H1 (cell line): ENCODE results near the gene DET1. TPM values are rescaled to one million over a fixed set of nuclear protein-coding genes. Genes with fewer than 3 reads are reported as not detected.

Experiments used
- CTCF ChIA-PET: fragments of 300-600 bp; sonication (Branson Sonifier 250); formaldehyde crosslinking; loops from one replicate; lab custom pipeline; 2021; ENCODE audit not compliant: partially characterized antibody; lab: Charles Lee
- POLR2A ChIA-PET: fragments of 300-600 bp; sonication (Branson Sonifier 250); formaldehyde crosslinking; loops from one replicate; lab custom pipeline; 2021; ENCODE audit warnings: inconsistent platforms; ENCODE audit not compliant: partially characterized antibody; lab: Charles Lee
- DNase-seq, 2 experiments: peaks; one replicate each; pipeline versions ENCODE4 v3.0.0 to v3.0.0-alpha.2; 2010 to 2022; ENCODE audit warnings: low spot score in 2 of 2, low read depth in 1 of 2, mixed read lengths in 1 of 2
- FAIRE-seq: peaks from 2 replicates; lab custom pipeline; 2011; peaks lifted over from hg19 to GRCh38; lab: Jason Lieb, UNC
- H2AFZ ChIP-seq: 2 replicates; pipeline ENCODE4 v1.8.1; 2012; ENCODE audit warnings: low read length, inconsistent platforms
- H2AK5ac ChIP-seq: 2 replicates; pipeline ENCODE4 v1.6.1; 2013; ENCODE audit warnings: low read depth, low read length
- H2BK120ac ChIP-seq: replicated peaks from 2 replicates; pipeline ENCODE3; 2013; ENCODE audit warnings: low read depth, low read length, inconsistent platforms
- H2BK12ac ChIP-seq: 2 replicates; pipeline ENCODE4 v1.6.1; 2013; ENCODE audit warnings: low read depth, low read length
- H2BK15ac ChIP-seq: 2 replicates; pipeline ENCODE4 v1.6.1; 2013; ENCODE audit warnings: low read length
- H2BK20ac ChIP-seq: 2 replicates; pipeline ENCODE4 v1.6.1; 2013; ENCODE audit warnings: low read length
- H2BK5ac ChIP-seq: 2 replicates; pipeline ENCODE4 v1.6.1; 2013; ENCODE audit warnings: low read depth, low read length
- H3K14ac ChIP-seq: 2 replicates; pipeline ENCODE4 v1.6.1; 2013; ENCODE audit warnings: inconsistent platforms; ENCODE audit not compliant: insufficient read length
- H3K18ac ChIP-seq: 2 replicates; pipeline ENCODE4 v1.6.1; 2013; ENCODE audit warnings: low read length; ENCODE audit errors: extremely low read depth
- H3K23ac ChIP-seq: 2 replicates; pipeline ENCODE4 v1.6.1; 2013; ENCODE audit warnings: inconsistent platforms; ENCODE audit not compliant: insufficient read length
- H3K23me2 ChIP-seq: 2 replicates; pipeline ENCODE4 v1.6.1; 2013; ENCODE audit warnings: low read depth, low read length
- H3K27ac ChIP-seq: 2 replicates; pipeline ENCODE4 v1.6.1; 2011; ENCODE audit warnings: low read depth, low read length, inconsistent platforms
- H3K27me3 ChIP-seq, 4 experiments: replicated peaks in 1 of 4; 1 replicate in 1 of 4; 2 replicates in 3 of 4; pipeline versions ENCODE4 v1.6.1 to v1.8.1; 2011 to 2013; ENCODE audit warnings: low read length in 3 of 4, mild to moderate bottlenecking in 3 of 4, inconsistent platforms in 2 of 4, mixed read lengths in 2 of 4, moderate library complexity in 1 of 4; ENCODE audit not compliant: control insufficient read depth in 3 of 4, insufficient read depth in 3 of 4; ENCODE audit errors: extremely low read depth in 1 of 4
- H3K36me3 ChIP-seq, 4 experiments: 2 replicates each; pipeline versions ENCODE4 v1.6.1 to v1.8.1; 2011 to 2013; ENCODE audit warnings: mild to moderate bottlenecking in 4 of 4, low read length in 3 of 4, moderate library complexity in 2 of 4, control low read depth in 1 of 4, inconsistent platforms in 1 of 4; ENCODE audit not compliant: insufficient read depth in 4 of 4, control insufficient read depth in 2 of 4
- H3K4ac ChIP-seq: replicated peaks from 2 replicates; pipeline ENCODE3; 2013; ENCODE audit warnings: low read length, low read depth, mixed read lengths, inconsistent platforms; ENCODE audit not compliant: insufficient read length
- H3K4me1 ChIP-seq, 4 experiments: replicated peaks in 1 of 4; 1 replicate in 1 of 4; 2 replicates in 3 of 4; pipeline versions ENCODE4 v1.6.1 to v1.8.1; 2011 to 2013; ENCODE audit warnings: low read length in 3 of 4, inconsistent platforms in 2 of 4, mixed read lengths in 1 of 4; ENCODE audit not compliant: insufficient read depth in 4 of 4, control insufficient read depth in 3 of 4
- H3K4me2 ChIP-seq, 2 experiments: 2 replicates each; pipeline versions ENCODE4 v1.6.1 to v1.8.1; 2011 to 2013; ENCODE audit warnings: low read depth in 2 of 2, low read length in 2 of 2, control low read depth in 1 of 2, inconsistent platforms in 1 of 2, mild to moderate bottlenecking in 1 of 2; ENCODE audit not compliant: insufficient read depth in 1 of 2
- H3K4me3 ChIP-seq, 4 experiments: fragments of 200-600, 300-600 bp in 1 of 4; sonication (generic), shearing (Covaris generic), sonication (Bioruptor Twin) in 1 of 4; 2 replicates each; pipeline versions ENCODE4 v1.5.1 to v1.8.1; 2011 to 2016; ENCODE audit warnings: low read length in 4 of 4, low read depth in 3 of 4, control low read depth in 2 of 4, inconsistent platforms in 2 of 4, mild to moderate bottlenecking in 2 of 4, mixed read lengths in 1 of 4, moderate library complexity in 1 of 4; ENCODE audit not compliant: insufficient read depth in 2 of 4; ENCODE audit errors: extremely low read depth in 1 of 4
- H3K56ac ChIP-seq: replicated peaks from 2 replicates; pipeline ENCODE3; 2013; ENCODE audit warnings: low read depth, mild to moderate bottlenecking, mixed read lengths, low read length, inconsistent platforms; ENCODE audit not compliant: insufficient read length
- H3K79me1 ChIP-seq: 2 replicates; pipeline ENCODE4 v1.6.1; 2013; ENCODE audit warnings: low read depth, low read length, control low read depth
- H3K79me2 ChIP-seq, 2 experiments: 2 replicates each; pipeline versions ENCODE4 v1.6.1 to v1.8.1; 2012 to 2013; ENCODE audit warnings: low read length in 2 of 2, mild to moderate bottlenecking in 2 of 2, inconsistent platforms in 1 of 2; ENCODE audit not compliant: insufficient read depth in 2 of 2, control insufficient read depth in 1 of 2
- H3K9ac ChIP-seq, 4 experiments: replicated peaks in 1 of 4; 1 replicate in 1 of 4; 2 replicates in 3 of 4; pipeline versions ENCODE4 v1.6.1 to v1.8.1; 2011 to 2013; ENCODE audit warnings: low read depth in 3 of 4, low read length in 3 of 4, control low read depth in 2 of 4, mild to moderate bottlenecking in 2 of 4, moderate library complexity in 2 of 4, inconsistent platforms in 1 of 4; ENCODE audit errors: extremely low read depth in 1 of 4
- H3K9me3 ChIP-seq, 2 experiments: 2 replicates each; pipeline versions ENCODE4 v1.6.1 to v1.8.1; 2012 to 2013; ENCODE audit warnings: mild to moderate bottlenecking in 2 of 2, moderate library complexity in 2 of 2, control low read depth in 1 of 2, inconsistent platforms in 1 of 2, low read depth in 1 of 2, low read length in 1 of 2, mixed read lengths in 1 of 2; ENCODE audit not compliant: insufficient read depth in 2 of 2
- H4K20me1 ChIP-seq, 2 experiments: replicated peaks in 1 of 2; 2 replicates each; pipeline versions ENCODE3 to v1.8.1; 2011 to 2013; ENCODE audit warnings: inconsistent platforms in 2 of 2, low read length in 2 of 2, mild to moderate bottlenecking in 1 of 2; ENCODE audit not compliant: insufficient read depth in 2 of 2, control insufficient read depth in 1 of 2
- H4K5ac ChIP-seq: 2 replicates; pipeline ENCODE4 v1.6.1; 2013; ENCODE audit warnings: low read length, low read depth, mixed read lengths, inconsistent platforms; ENCODE audit not compliant: insufficient read length
- H4K8ac ChIP-seq: 2 replicates; pipeline ENCODE4 v1.8.0; 2013; ENCODE audit warnings: mild to moderate bottlenecking, moderate library complexity, low read length, inconsistent platforms; ENCODE audit not compliant: insufficient read depth; ENCODE audit errors: extremely low read depth
- H4K91ac ChIP-seq: replicated peaks from 2 replicates; pipeline ENCODE3; 2013; ENCODE audit warnings: low read length, mixed read lengths, inconsistent platforms; ENCODE audit not compliant: insufficient read length
- CBX5 ChIP-seq: fragments of 300-800, 300-1000 bp; sonication (generic); IDR thresholded peaks from 2 replicates; pipeline ENCODE4 v1.7.1; 2016; ENCODE audit warnings: antibody characterized with exemption, low read length, low read depth
- JUND ChIP-seq: IDR thresholded peaks from 2 replicates; pipeline ENCODE4 v1.6.1; 2011; ENCODE audit warnings: mild to moderate bottlenecking, improper control_type of control experiment, low read length
- KDM4A ChIP-seq: IDR thresholded peaks from one replicate; pipeline ENCODE4 v1.7.1; 2012; ENCODE audit warnings: low read depth, mild to moderate bottlenecking, moderate library complexity, low read length, inconsistent platforms; ENCODE audit not compliant: severe bottlenecking
- MAX ChIP-seq: IDR thresholded peaks from 2 replicates; pipeline ENCODE4 v1.6.1; 2012; ENCODE audit warnings: inconsistent platforms
- POLR2AphosphoS5 ChIP-seq: IDR thresholded peaks from 2 replicates; pipeline ENCODE4 v1.6.1; 2011; ENCODE audit warnings: low read depth, low read length
- RFX5 ChIP-seq: IDR thresholded peaks from 2 replicates; pipeline ENCODE4 v1.6.1; 2011; ENCODE audit warnings: low read depth, low read length, improper control_type of control experiment, borderline replicate concordance
- TEAD4 ChIP-seq: IDR thresholded peaks from 2 replicates; pipeline ENCODE4 v1.6.1; 2012; ENCODE audit warnings: low read depth, low read length, inconsistent platforms, mixed read lengths
- YY1 ChIP-seq: IDR thresholded peaks from 2 replicates; pipeline ENCODE4 v1.6.1; 2011; ENCODE audit warnings: low read depth, mild to moderate bottlenecking, low read length
- WGBS, 2 experiments: shearing (Covaris generic) in 1 of 2; methylation state at CpG; one replicate each; pipeline versions ENCODE4 v1.1.6 to v1.1.7; 2013 to 2015; ENCODE audit warnings: low lambda C conversion rate in 2 of 2, mixed read lengths in 2 of 2, inconsistent platforms in 1 of 2, low coverage in 1 of 2, missing lambda C conversion rate in 1 of 2; ENCODE audit not compliant: insufficient replicate concordance in 2 of 2, insufficient coverage in 1 of 2, insufficient read length in 1 of 2; ENCODE audit errors: extremely low coverage in 1 of 2, missing lambda C conversion rate in 1 of 2; 5-methylcytosine and 5-hydroxymethylcytosine counted together
- polyA plus RNA-seq, 7 experiments: library from polyadenylated mRNA; depleted of rRNA in 3 of 7; stranded (reverse) in 5 of 7; unstranded in 2 of 7; fragments of >200 nt in 5 of 7; fragments of 200-250 nt in 2 of 7; gene quantifications; 1 replicate in 5 of 7; 2 replicates in 1 of 7; 4 replicates in 1 of 7; pipeline versions ENCODE4 v1.2.1 to v1.2.3, GENCODE V29; 2011 to 2013; ENCODE audit warnings: missing spikeins in 2 of 7, mixed read lengths in 2 of 7
- total RNA-seq: library from RNA; stranded (reverse); fragmentation: NEBNext Ultra II Directional; extraction: Animal tissue kit (Norgen Biotek cat#: 25700); gene quantifications from 2 replicates; pipeline ENCODE4 v1.2.1, GENCODE V29; 2021

DET1 gene
- total and polyA plus RNA-seq, 2 of the 8 experiments (the other 6 are each of a cell fraction or from before 2014, with no cell fraction given): 5.4 to 8.5 TPM

GRCh38 chr15:88579322-88579721, 32.8 kb upstream of the DET1 start:
- Histone ChIP-seq H4K20me1 (no peaks in the 10 kb centered on the region), H3K4me3 (no peak overlapping the region), H3K9me3 (no peaks in the 10 kb centered on the region), H2BK20ac (no peak overlapping the region), H2BK5ac (no peak overlapping the region), H3K4me1 (peaks cover 0 to 5% (median 0%) of the 10 kb centered on the region in 4 experiments; a peak in 1 of 7 replicates), H3K14ac (no peak overlapping the region), H3K18ac (no peak overlapping the region), H2BK12ac (no peak overlapping the region), H2BK120ac (no peak overlapping the region), H4K91ac (no peak overlapping the region), H3K36me3 (no peaks in the 10 kb centered on the region), H3K4ac (no peak overlapping the region), H2BK15ac (no peak overlapping the region), H3K4me2 (no peak overlapping the region), H4K8ac (no peak overlapping the region), H2AK5ac (no peak overlapping the region), H2AFZ (no peak overlapping the region), H3K27me3 (no peaks in the 10 kb centered on the region), H3K79me2 (no peaks in the 10 kb centered on the region), H3K23ac (no peak overlapping the region), H3K56ac (no peak overlapping the region), H3K79me1 (no peaks in the 10 kb centered on the region), H3K23me2 (no peaks in the 10 kb centered on the region), H3K9ac (no peak overlapping the region), H3K27ac (no peak overlapping the region), H4K5ac (no peak overlapping the region)
- ChIA-PET CTCF (interaction anchor here (1.2 kb wide), 1 partner anchor 37 kb away, joined by 3 read pairs; no protein-coding TSS in a partner anchor), POLR2A (no interaction called here)
- WGBS, 2 experiments: 88% methylated on average over 3 of the region's 3 CpGs; no CpG with 5 or more reads in 1 of the 2 experiments
- TF ChIP-seq POLR2AphosphoS5 (no peak), CBX5 (no peak), YY1 (no peak), KDM4A (no peak), TEAD4 (no peak), RFX5 (no peak), MAX (no peak), JUND (no peak)
- DNase-seq (no peak), FAIRE-seq (no peak)
